NCI-H510A (cell line): ENCODE data around the gene ARHGEF38.
"Not testable (repeated sequence)": the region's sequence is repeated elsewhere in the genome, so short reads cannot be mapped to it uniquely, and the experiment has no call there.

Experiments used
- DNase-seq: peaks from one replicate; lab custom pipeline; 2025; lab: John Stamatoyannopoulos, UW

The ARHGEF38 gene

GRCh38 chr4:105657117-105657765 is 104.8 kb downstream of the ARHGEF38 start:
- no peak for DNase-seq

GRCh38 chr4:105659190-105659589 is 106.8 kb downstream of the ARHGEF38 start:
- DNase-seq, result no peak

- no peak for DNase-seq
Measured at GRCh38 chr4:105661028-105661427, 108.6 kb downstream of the ARHGEF38 start.

- no peak for DNase-seq
Measured at GRCh38 chr4:105662935-105663675, 110.7 kb downstream of the ARHGEF38 start.

GRCh38 chr4:105666693-105667092 is 114.3 kb downstream of the ARHGEF38 start:
- DNase-seq, result no peak

GRCh38 chr4:105670684-105671083 is 118.3 kb downstream of the ARHGEF38 start:
- DNase-seq, result no peak

GRCh38 chr4:105671301-105671700 is 118.9 kb downstream of the ARHGEF38 start:
- DNase-seq, result no peak

GRCh38 chr4:105674011-105674410 is 121.6 kb downstream of the ARHGEF38 start:
- DNase-seq, result no peak

GRCh38 chr4:105677709-105678108 is 125.3 kb downstream of the ARHGEF38 start:
- no peak for DNase-seq

- DNase-seq, result no peak
Measured at GRCh38 chr4:105679186-105679585, 126.8 kb downstream of the ARHGEF38 start.

- DNase-seq, result no peak
Measured at GRCh38 chr4:105683038-105683437, 130.6 kb downstream of the ARHGEF38 start.

- DNase-seq, result no peak
Measured at GRCh38 chr4:105686571-105686970, 134.2 kb downstream of the ARHGEF38 start.

- DNase-seq, result not testable (repeated sequence)
Measured at GRCh38 chr4:105694812-105695211, 142.4 kb downstream of the ARHGEF38 start.

- DNase-seq, result not testable (repeated sequence)
Measured at GRCh38 chr4:105695832-105696231, 143.4 kb downstream of the ARHGEF38 start.

- DNase-seq, result no peak
Measured at GRCh38 chr4:105698607-105699006, 146.2 kb downstream of the ARHGEF38 start.

- no peak for DNase-seq
Measured at GRCh38 chr4:105707782-105708180, 155.4 kb downstream of the ARHGEF38 start.

- peak; percentile 78 for DNase-seq
Measured at GRCh38 chr4:105708181-105709080, 156.0 kb downstream of the ARHGEF38 start, which contains the start of the genes GSTCD and INTS12. Gene GSTCD (plus strand): TSS chr4:105708784. CDS start chr4:105717614, 8,830 bp downstream. Gene INTS12 (minus strand): TSS chr4:105708689. CDS start chr4:105700005, 8,684 bp downstream.

- DNase-seq, result no peak
Measured at GRCh38 chr4:105709081-105709450, 156.6 kb downstream of the ARHGEF38 start.

GRCh38 chr4:105710012-105710600 is 157.7 kb downstream of the ARHGEF38 start:
- no peak for DNase-seq

GRCh38 chr4:105710678-105711077 is 158.3 kb downstream of the ARHGEF38 start:
- DNase-seq, result no peak

GRCh38 chr4:105712766-105713165 is 160.3 kb downstream of the ARHGEF38 start:
- DNase-seq, result no peak

- no peak for DNase-seq
Measured at GRCh38 chr4:105714071-105714521, 161.7 kb downstream of the ARHGEF38 start.
